AG10803 (cell line): ENCODE measurements around the gene APMAP.

Experiments used
- DNase-seq: peaks from one replicate; pipeline ENCODE4 v3.0.0; 2010; ENCODE audit warnings: low read depth
- H3K4me3 ChIP-seq: 2 replicates; pipeline ENCODE4 v1.5.1; 2011; ENCODE audit warnings: mild to moderate bottlenecking, low read length, control low read depth
- TF ChIP-seq, protein P1 (sequence below): conservative IDR thresholded peaks from 2 replicates; pipeline ENCODE4 v1.5.1; 2011; ENCODE audit warnings: mild to moderate bottlenecking, low read length, control low read depth, inconsistent platforms

The APMAP gene

DNA sequence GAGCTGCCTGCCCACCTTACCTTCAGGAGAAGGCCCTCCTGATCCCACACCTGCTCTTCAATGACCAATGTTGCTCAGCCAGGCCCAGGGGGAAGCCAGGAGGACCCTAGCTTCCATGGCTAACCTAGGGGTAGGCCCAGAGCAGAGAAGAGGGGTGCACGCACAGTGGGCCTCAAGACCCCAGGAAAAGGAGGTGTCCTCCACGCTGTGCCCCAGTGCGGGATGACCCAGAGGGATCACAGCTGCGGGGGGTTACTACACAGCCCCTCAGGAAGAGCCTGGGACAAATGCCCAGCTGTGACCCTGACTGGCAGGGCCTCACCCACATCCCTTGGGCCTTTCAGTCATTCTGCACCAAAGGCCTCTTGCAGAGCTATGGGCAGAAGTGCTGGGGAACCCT, 31.6 kb upstream of the APMAP start:
- H3K4me3 ChIP-seq = no peak overlapping the region
- DNase-seq = no peak
- TF ChIP-seq, protein P1, sequence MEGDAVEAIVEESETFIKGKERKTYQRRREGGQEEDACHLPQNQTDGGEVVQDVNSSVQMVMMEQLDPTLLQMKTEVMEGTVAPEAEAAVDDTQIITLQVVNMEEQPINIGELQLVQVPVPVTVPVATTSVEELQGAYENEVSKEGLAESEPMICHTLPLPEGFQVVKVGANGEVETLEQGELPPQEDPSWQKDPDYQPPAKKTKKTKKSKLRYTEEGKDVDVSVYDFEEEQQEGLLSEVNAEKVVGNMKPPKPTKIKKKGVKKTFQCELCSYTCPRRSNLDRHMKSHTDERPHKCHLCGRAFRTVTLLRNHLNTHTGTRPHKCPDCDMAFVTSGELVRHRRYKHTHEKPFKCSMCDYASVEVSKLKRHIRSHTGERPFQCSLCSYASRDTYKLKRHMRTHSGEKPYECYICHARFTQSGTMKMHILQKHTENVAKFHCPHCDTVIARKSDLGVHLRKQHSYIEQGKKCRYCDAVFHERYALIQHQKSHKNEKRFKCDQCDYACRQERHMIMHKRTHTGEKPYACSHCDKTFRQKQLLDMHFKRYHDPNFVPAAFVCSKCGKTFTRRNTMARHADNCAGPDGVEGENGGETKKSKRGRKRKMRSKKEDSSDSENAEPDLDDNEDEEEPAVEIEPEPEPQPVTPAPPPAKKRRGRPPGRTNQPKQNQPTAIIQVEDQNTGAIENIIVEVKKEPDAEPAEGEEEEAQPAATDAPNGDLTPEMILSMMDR = no peak

DNA sequence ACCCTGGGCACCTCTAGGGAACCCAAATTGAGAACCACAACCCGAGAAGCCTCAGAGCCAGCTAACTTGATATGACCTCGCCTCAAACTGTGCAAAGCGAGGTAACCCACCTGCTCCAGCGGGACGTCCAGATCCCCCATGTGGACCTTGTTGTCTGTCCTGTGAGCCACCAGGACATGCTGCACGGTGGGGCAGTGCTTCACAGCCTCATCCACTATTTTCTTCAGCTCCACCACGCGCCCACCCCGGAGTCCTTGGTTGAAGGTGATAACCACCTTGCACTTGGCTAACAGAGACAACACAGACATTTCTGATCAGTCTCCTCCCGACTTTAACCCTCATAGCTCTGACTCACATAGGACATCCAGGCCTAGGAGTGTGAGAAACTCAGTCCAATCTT, 30.8 kb upstream of the APMAP start:
- no peak for DNase-seq
- TF ChIP-seq, protein P1 = no peak
- no peak overlapping the region for H3K4me3 ChIP-seq

DNA sequence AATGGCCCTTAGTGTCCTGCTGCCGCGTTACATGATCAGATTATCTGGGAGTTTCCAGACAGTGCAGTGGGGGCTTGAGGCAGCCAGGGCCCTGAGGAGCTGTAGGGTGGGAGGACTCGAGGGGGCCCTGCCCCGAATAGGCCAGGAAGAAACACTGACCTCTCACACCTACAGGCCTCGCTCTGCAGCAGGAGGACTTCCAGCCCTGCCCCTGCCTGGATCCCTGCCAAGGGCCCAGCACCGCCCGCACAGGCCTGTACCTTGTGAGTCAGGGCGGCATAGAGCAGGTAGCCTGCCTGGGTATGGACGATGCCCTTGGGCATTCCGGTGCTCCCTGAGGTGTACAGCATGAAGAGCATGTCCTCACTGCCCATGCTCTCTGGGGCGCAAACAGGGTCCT, 30.1 kb upstream of the APMAP start:
- no peak for DNase-seq
- H3K4me3 ChIP-seq = no peak overlapping the region
- TF ChIP-seq, protein P1 = no peak

DNA sequence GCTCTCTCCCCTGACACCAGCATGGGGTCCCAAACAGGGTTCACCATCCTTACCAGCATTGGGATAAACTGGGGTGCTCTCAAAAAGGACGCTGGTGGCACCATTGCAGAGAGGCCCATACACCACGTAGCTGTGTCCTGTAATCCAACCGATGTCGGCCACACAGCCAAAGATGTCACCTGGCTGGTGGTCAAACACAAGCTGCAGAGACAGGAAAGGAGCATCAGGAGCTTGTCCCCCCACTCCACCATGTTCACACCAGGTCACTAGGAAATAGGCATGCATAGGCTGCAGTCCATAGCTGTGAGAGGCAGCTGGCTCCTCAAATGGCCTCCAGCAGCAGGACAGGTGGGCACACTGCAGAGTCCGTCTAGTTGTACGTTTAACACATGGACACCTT, 28.8 kb upstream of the APMAP start:
- TF ChIP-seq, protein P1 = no peak
- no peak overlapping the region for H3K4me3 ChIP-seq
- DNase-seq = no peak

DNA sequence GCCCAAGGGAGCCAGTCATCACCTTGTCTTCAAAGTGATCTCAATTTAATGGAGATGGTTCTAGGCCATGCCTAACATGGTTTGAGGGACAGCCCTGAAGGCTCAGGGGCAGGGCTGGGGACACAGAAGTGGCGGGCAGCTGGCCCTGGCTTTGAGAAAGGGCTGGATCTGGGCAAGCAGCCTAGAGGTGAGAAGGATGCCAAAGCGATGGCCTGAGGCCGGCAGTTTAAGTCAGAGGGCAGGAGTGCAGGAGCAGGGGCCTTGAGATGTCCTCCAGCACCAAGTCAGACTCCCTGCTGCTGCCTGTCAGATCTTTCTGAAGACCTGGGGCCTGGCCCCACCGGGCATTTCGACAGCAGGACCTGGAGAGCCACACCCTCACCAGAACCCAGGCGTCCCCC, 28.4 kb upstream of the APMAP start:
- no peak for DNase-seq
- TF ChIP-seq, protein P1 = no peak
- no peak overlapping the region for H3K4me3 ChIP-seq

DNA sequence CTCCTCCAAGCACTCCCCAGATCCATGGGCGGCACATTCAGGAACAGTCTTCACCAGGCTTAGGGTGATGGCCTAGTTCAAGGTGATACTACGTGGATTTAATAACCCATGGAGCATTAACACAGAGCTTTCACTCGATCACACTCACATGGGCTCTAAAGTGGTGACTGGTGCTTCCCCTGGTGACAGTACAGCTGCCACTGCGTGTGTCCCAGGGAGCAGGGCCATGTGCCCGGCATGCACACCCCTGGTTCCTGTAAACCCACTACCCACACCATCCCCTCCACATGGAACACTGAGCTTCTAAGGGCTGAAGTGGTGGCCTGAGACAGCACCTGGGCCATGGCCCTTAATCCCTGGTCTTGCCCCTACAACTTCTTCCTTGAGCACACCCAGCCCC, 27.8 kb upstream of the APMAP start:
- no peak for DNase-seq
- H3K4me3 ChIP-seq = no peak overlapping the region
- TF ChIP-seq, protein P1 = no peak

DNA sequence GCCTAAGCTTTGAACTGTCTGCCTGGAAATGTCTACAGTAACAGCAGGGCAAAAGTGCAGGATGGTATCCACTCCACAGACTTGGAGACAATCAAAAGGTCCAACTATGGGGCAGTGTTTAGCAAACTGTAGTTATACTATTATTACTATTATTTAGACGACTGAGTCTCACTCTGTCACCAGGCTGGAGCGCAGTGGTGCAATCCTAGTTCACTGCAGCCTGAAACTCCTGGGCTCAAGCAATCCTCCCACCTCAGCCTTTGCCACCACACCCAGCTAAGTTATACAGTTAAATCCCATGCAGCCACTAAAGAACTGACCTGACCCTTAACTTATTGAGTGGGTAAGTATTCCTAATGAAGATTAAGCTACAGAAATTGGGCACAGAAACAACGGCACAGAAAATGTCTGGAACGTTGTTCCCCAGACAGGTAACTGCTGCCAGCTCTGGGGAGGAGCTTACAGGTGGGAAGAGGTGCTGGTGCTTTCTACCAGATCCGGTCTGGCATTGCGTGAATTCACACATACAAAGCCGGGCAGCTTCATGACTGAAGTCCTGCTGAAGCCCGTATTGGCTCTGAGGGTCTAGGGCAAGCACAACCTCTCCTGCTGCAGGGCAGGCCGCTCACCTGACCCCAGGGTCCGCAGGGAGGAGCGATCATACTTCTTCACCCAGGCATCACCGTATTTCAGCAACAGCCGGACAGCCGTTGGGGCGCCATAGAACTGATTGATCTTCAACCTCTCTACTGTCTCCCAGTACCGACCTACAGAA, 27.0 kb upstream of the APMAP start:
- no peak overlapping the region for H3K4me3 ChIP-seq
- TF ChIP-seq, protein P1 = no peak
- DNase-seq = no peak
